ENCODE results near the gene ACOT11.

Gene ACOT11

GRCh38 chr1:54604051-54604450, 56.0 kb downstream of the ACOT11 start:
- Histone ChIP-seq H3K9me3 (ENCODE audit: control insufficient read depth, low read length) (no peaks in the 10 kb centered on the region), H3K4me1 (ENCODE audit: control insufficient read depth, insufficient read depth, low read length, poor library complexity, severe bottlenecking) (no peaks in the 10 kb centered on the region), H3K36me3 (ENCODE audit: control insufficient read depth, insufficient read depth, low read length) (no peaks in the 10 kb centered on the region), H3K27ac (ENCODE audit: low read depth, low read length, severe bottlenecking) (no peak overlapping the region), H3K4me3 (ENCODE audit: extremely low read depth, insufficient read depth, low read length, poor library complexity, severe bottlenecking) (no peak overlapping the region)
- 88 to 98% methylated on average over 5 to 6 of the region's 7 CpGs for WGBS, 2 experiments (ENCODE audit: insufficient coverage in 2 of 2)

- 89 to 96% methylated on average over 11 to 13 of the region's 13 CpGs for WGBS, 2 experiments (ENCODE audit: insufficient coverage in 2 of 2)
- Histone ChIP-seq H3K27ac (ENCODE audit: low read depth, low read length, severe bottlenecking) (no peak overlapping the region), H3K4me1 (ENCODE audit: control insufficient read depth, insufficient read depth, low read length, poor library complexity, severe bottlenecking) (no peaks in the 10 kb centered on the region), H3K9me3 (ENCODE audit: control insufficient read depth, low read length) (no peaks in the 10 kb centered on the region), H3K4me3 (ENCODE audit: extremely low read depth, insufficient read depth, low read length, poor library complexity, severe bottlenecking) (no peak overlapping the region), H3K36me3 (ENCODE audit: control insufficient read depth, insufficient read depth, low read length) (no peaks in the 10 kb centered on the region)
Observed at GRCh38 chr1:54604572-54605370, 56.7 kb downstream of the ACOT11 start.

GRCh38 chr1:54606096-54606989, 58.3 kb downstream of the ACOT11 start:
- Histone ChIP-seq H3K27ac (ENCODE audit: low read depth, low read length, severe bottlenecking) (no peak overlapping the region), H3K4me1 (ENCODE audit: control insufficient read depth, insufficient read depth, low read length, poor library complexity, severe bottlenecking) (no peaks in the 10 kb centered on the region), H3K36me3 (ENCODE audit: control insufficient read depth, insufficient read depth, low read length) (no peaks in the 10 kb centered on the region), H3K9me3 (ENCODE audit: control insufficient read depth, low read length) (no peaks in the 10 kb centered on the region), H3K4me3 (ENCODE audit: extremely low read depth, insufficient read depth, low read length, poor library complexity, severe bottlenecking) (no peak overlapping the region)
- 91 to 100% methylated on average over 5 of the region's 9 CpGs for WGBS, 2 experiments (ENCODE audit: insufficient coverage in 2 of 2)

GRCh38 chr1:54606990-54607325, 58.9 kb downstream of the ACOT11 start:
- Histone ChIP-seq H3K4me3 (ENCODE audit: extremely low read depth, insufficient read depth, low read length, poor library complexity, severe bottlenecking) (no peak overlapping the region), H3K9me3 (ENCODE audit: control insufficient read depth, low read length) (no peaks in the 10 kb centered on the region), H3K27ac (ENCODE audit: low read depth, low read length, severe bottlenecking) (no peak overlapping the region), H3K36me3 (ENCODE audit: control insufficient read depth, insufficient read depth, low read length) (no peaks in the 10 kb centered on the region), H3K4me1 (ENCODE audit: control insufficient read depth, insufficient read depth, low read length, poor library complexity, severe bottlenecking) (peaks cover under 1% of the 10 kb centered on the region)
- 92 to 94% methylated on average over 12 to 13 of the region's 13 CpGs for WGBS, 2 experiments (ENCODE audit: insufficient coverage in 2 of 2)

- WGBS, 2 experiments (ENCODE audit: insufficient coverage in 2 of 2): 89 to 95% methylated on average over 15 to 16 of the region's 19 CpGs
- Histone ChIP-seq H3K36me3 (ENCODE audit: control insufficient read depth, insufficient read depth, low read length) (no peaks in the 10 kb centered on the region), H3K9me3 (ENCODE audit: control insufficient read depth, low read length) (no peaks in the 10 kb centered on the region), H3K4me1 (ENCODE audit: control insufficient read depth, insufficient read depth, low read length, poor library complexity, severe bottlenecking) (peaks cover 7% of the 10 kb centered on the region), H3K27ac (ENCODE audit: low read depth, low read length, severe bottlenecking) (no peak overlapping the region), H3K4me3 (ENCODE audit: extremely low read depth, insufficient read depth, low read length, poor library complexity, severe bottlenecking) (no peak overlapping the region)
Observed at GRCh38 chr1:54607821-54608565, 60.0 kb downstream of the ACOT11 start.

- WGBS, 2 experiments (ENCODE audit: insufficient coverage in 2 of 2): 89 to 90% methylated on average over 4 to 6 of the region's 9 CpGs
- no peaks in the 10 kb centered on the region for H3K9me3 ChIP-seq (ENCODE audit: control insufficient read depth, low read length)
- no peaks in the 10 kb centered on the region for H3K36me3 ChIP-seq (ENCODE audit: control insufficient read depth, insufficient read depth, low read length)
- peaks cover 8% of the 10 kb centered on the region for H3K4me1 ChIP-seq (ENCODE audit: control insufficient read depth, insufficient read depth, low read length, poor library complexity, severe bottlenecking)
- no peak overlapping the region for H3K27ac ChIP-seq (ENCODE audit: low read depth, low read length, severe bottlenecking)
- H3K4me3 ChIP-seq (ENCODE audit: extremely low read depth, insufficient read depth, low read length, poor library complexity, severe bottlenecking): no peak overlapping the region
Observed at GRCh38 chr1:54608566-54609230, 60.7 kb downstream of the ACOT11 start.

- Histone ChIP-seq H3K4me3 (ENCODE audit: extremely low read depth, insufficient read depth, low read length, poor library complexity, severe bottlenecking) (no peak overlapping the region), H3K36me3 (ENCODE audit: control insufficient read depth, insufficient read depth, low read length) (no peaks in the 10 kb centered on the region), H3K27ac (ENCODE audit: low read depth, low read length, severe bottlenecking) (no peak overlapping the region), H3K9me3 (ENCODE audit: control insufficient read depth, low read length) (no peaks in the 10 kb centered on the region), H3K4me1 (ENCODE audit: control insufficient read depth, insufficient read depth, low read length, poor library complexity, severe bottlenecking) (peaks cover 8% of the 10 kb centered on the region)
- 89 to 90% methylated on average over 12 to 16 of the region's 16 CpGs for WGBS, 2 experiments (ENCODE audit: insufficient coverage in 2 of 2)
Observed at GRCh38 chr1:54609301-54609921, 61.4 kb downstream of the ACOT11 start.

GRCh38 chr1:54610048-54610447, 62.0 kb downstream of the ACOT11 start:
- Histone ChIP-seq H3K4me3 (ENCODE audit: extremely low read depth, insufficient read depth, low read length, poor library complexity, severe bottlenecking) (no peak overlapping the region), H3K36me3 (ENCODE audit: control insufficient read depth, insufficient read depth, low read length) (no peaks in the 10 kb centered on the region), H3K4me1 (ENCODE audit: control insufficient read depth, insufficient read depth, low read length, poor library complexity, severe bottlenecking) (peaks cover 8% of the 10 kb centered on the region), H3K9me3 (ENCODE audit: control insufficient read depth, low read length) (no peaks in the 10 kb centered on the region), H3K27ac (ENCODE audit: low read depth, low read length, severe bottlenecking) (no peak overlapping the region)
- 74 to 86% methylated on average over 4 to 5 of the region's 6 CpGs for WGBS, 2 experiments (ENCODE audit: insufficient coverage in 2 of 2)

GRCh38 chr1:54610601-54611580, 62.9 kb downstream of the ACOT11 start:
- Histone ChIP-seq H3K4me1 (ENCODE audit: control insufficient read depth, insufficient read depth, low read length, poor library complexity, severe bottlenecking) (peaks cover 8% of the 10 kb centered on the region), H3K4me3 (ENCODE audit: extremely low read depth, insufficient read depth, low read length, poor library complexity, severe bottlenecking) (no peak overlapping the region), H3K36me3 (ENCODE audit: control insufficient read depth, insufficient read depth, low read length) (no peaks in the 10 kb centered on the region), H3K27ac (ENCODE audit: low read depth, low read length, severe bottlenecking) (no peak overlapping the region), H3K9me3 (ENCODE audit: control insufficient read depth, low read length) (no peaks in the 10 kb centered on the region)
- 90 to 92% methylated on average over 7 to 10 of the region's 18 CpGs for WGBS, 2 experiments (ENCODE audit: insufficient coverage in 2 of 2)
